A549 treated with CpdA at 1 μM for 4 hours (cell line): Measurements from ENCODE around the gene YIPF1. TPM values are rescaled to one million over a fixed set of nuclear protein-coding genes. Genes with fewer than 3 reads are reported as not detected.

Experiments used
- total RNA-seq: library from RNA; stranded (reverse); fragments of 200-300 nt; extraction: Qiagen RNA extraction; gene quantifications from 5 replicates; pipeline ENCODE4 v1.2.3, GENCODE V29; 2022; ENCODE audit warnings: low read depth

Gene YIPF1
- 13.0 to 15.0 TPM (median 14.5 TPM) in 5 replicates for total RNA-seq

GRCh38 chr1:53889304-53890298, at the start of gene YIPF1:
TSS of gene YIPF1 (minus strand) at chr1:53889797. CDS start at chr1:53888937, 860 bp downstream.

GRCh38 chr1:53893999-53894636, 4.5 kb upstream of the YIPF1 start, which contains the start of gene DIO1:
TSS of gene DIO1 (plus strand) at chr1:53894187. CDS start at chr1:53894211, 24 bp downstream.

GRCh38 chr1:53837924-53838653, 51.5 kb downstream of the YIPF1 start, which contains the start of gene NDC1:
TSS of gene NDC1 (minus strand) at chr1:53838296. CDS start at chr1:53838261, 35 bp downstream.

Other genes with a start within 250 kb of the YIPF1 start
- 0.02 to 0.05 TPM in 2 of 5 replicates, not detected in the others for gene GLIS1, start 150.6 kb downstream of the YIPF1 start, total RNA-seq
- 22.9 to 26.2 TPM (median 24.8 TPM) in 5 replicates for gene NDC1, start 51.5 kb downstream of the YIPF1 start, total RNA-seq
- gene DIO1, start 4.4 kb upstream of the YIPF1 start, total RNA-seq, result not detected in 5 replicates
- gene IFT25, start 55.9 kb upstream of the YIPF1 start, total RNA-seq, result 26.4 to 39.4 TPM (median 28.0 TPM) in 5 replicates
- gene LRRC42, start 56.6 kb upstream of the YIPF1 start, total RNA-seq, result 24.6 to 28.1 TPM (median 27.2 TPM) in 5 replicates
- gene LDLRAD1, start 128.4 kb upstream of the YIPF1 start, total RNA-seq, result not detected in 5 replicates
- 114 to 141 TPM (median 120 TPM) in 5 replicates for gene TMEM59, start 163.4 kb upstream of the YIPF1 start, total RNA-seq
- gene TCEANC2, start 163.8 kb upstream of the YIPF1 start, total RNA-seq, result 2.6 to 3.2 TPM (median 2.9 TPM) in 5 replicates